HepG2 (cell line): ENCODE data around the gene PARS2. TPM values are rescaled to one million over a fixed set of nuclear protein-coding genes. Genes with fewer than 3 reads are reported as not detected.

Experiments used
- KLF13 ChIP-seq: sonication (generic); formaldehyde crosslinking; IDR thresholded peaks from 2 replicates; pipeline ENCODE4 v1.4.0; 2020; ENCODE audit warnings: mild to moderate bottlenecking, missing genetic modification reagents
- MBNL3 ChIP-seq: fragments of 250-450 bp; sonication (Bioruptor Pico); conservative IDR thresholded peaks from 2 replicates; pipeline ENCODE4 v1.8.0; 2022; ENCODE audit warnings: mild to moderate bottlenecking, inconsistent platforms
- NFRKB ChIP-seq: fragments of 450-650 bp; IDR thresholded peaks from 2 replicates; pipeline ENCODE4 v1.6.1; 2017
- NR2F6 ChIP-seq, 2 experiments: IDR thresholded peaks; 2 replicates each; pipeline ENCODE4 v1.6.1; 2016; ENCODE audit warnings: antibody characterized with exemption in 1 of 2, mild to moderate bottlenecking in 1 of 2
- RELA ChIP-seq: sonication (generic); formaldehyde crosslinking; IDR thresholded peaks from 2 replicates; pipeline ENCODE4 v1.4.0; 2020; ENCODE audit warnings: missing genetic modification reagents
- SP140L ChIP-seq: sonication (generic); formaldehyde crosslinking; IDR thresholded peaks from 2 replicates; pipeline ENCODE4 v1.4.0; 2020; ENCODE audit warnings: missing genetic modification reagents, borderline replicate concordance
- ZFP36L1 ChIP-seq: sonication (generic); formaldehyde crosslinking; IDR thresholded peaks from 2 replicates; pipeline ENCODE4 v1.8.0; 2022; ENCODE audit warnings: mild to moderate bottlenecking, missing genetic modification reagents, moderate library complexity
- ZFYVE20 ChIP-seq: sonication (generic); formaldehyde crosslinking; IDR thresholded peaks from 2 replicates; pipeline ENCODE4 v1.8.0; 2023; ENCODE audit warnings: low read depth, mild to moderate bottlenecking, moderate library complexity, missing genetic modification reagents, borderline replicate concordance
- ZNF101 ChIP-seq: sonication (generic); formaldehyde crosslinking; IDR thresholded peaks from 2 replicates; pipeline ENCODE4 v1.4.0; 2020; ENCODE audit warnings: mild to moderate bottlenecking, low read depth, missing genetic modification reagents, borderline replicate concordance
- ZNF383 ChIP-seq: sonication (generic); formaldehyde crosslinking; IDR thresholded peaks from 2 replicates; pipeline ENCODE4 v1.4.0; 2020; ENCODE audit warnings: missing genetic modification reagents, mild to moderate bottlenecking, borderline replicate concordance
- ZNF549 ChIP-seq: sonication (generic); formaldehyde crosslinking; IDR thresholded peaks from 2 replicates; pipeline ENCODE4 v1.5.0; 2020; ENCODE audit warnings: missing genetic modification reagents
- ZNF879 ChIP-seq: sonication (generic); formaldehyde crosslinking; IDR thresholded peaks from 2 replicates; pipeline ENCODE4 v1.8.1; 2023; ENCODE audit warnings: missing genetic modification reagents
- polyA plus RNA-seq, 8 experiments: library from polyadenylated mRNA; depleted of rRNA in 3 of 8; stranded (reverse) in 7 of 8; unstranded in 1 of 8; fragments of >200 nt; fragmentation: Illumina TruSeq in 4 of 8; extraction: Trizol in 4 of 8; gene quantifications; 2 replicates each; pipeline versions ENCODE4 v1.2.1 to v1.2.3, GENCODE V29; 2011 to 2016; ENCODE audit warnings: low read depth in 4 of 8, missing spikeins in 1 of 8, mixed read lengths in 1 of 8; ENCODE audit not compliant: insufficient read depth in 1 of 8
- total RNA-seq, 5 experiments: library from RNA; depleted of rRNA; stranded (reverse); fragments of >200 nt; fragmentation: Illumina TruSeq; extraction: Trizol; gene quantifications; 2 replicates each; pipeline ENCODE4 v1.2.3, GENCODE V29; 2016; ENCODE audit warnings: low read depth in 1 of 5
- TF ChIP-seq, protein P1 (sequence below): sonication (generic); formaldehyde crosslinking; IDR thresholded peaks from 2 replicates; pipeline ENCODE4 v1.9.0; 2021; ENCODE audit warnings: mild to moderate bottlenecking, missing genetic modification reagents
- TF ChIP-seq, protein P2 (sequence below): sonication (generic); formaldehyde crosslinking; IDR thresholded peaks from 2 replicates; pipeline ENCODE4 v1.9.0; 2021; ENCODE audit warnings: missing genetic modification reagents, borderline replicate concordance
- TF ChIP-seq, protein P3 (sequence below): sonication (generic); formaldehyde crosslinking; IDR thresholded peaks from 2 replicates; pipeline ENCODE4 v1.5.1; 2020; ENCODE audit warnings: mild to moderate bottlenecking, missing genetic modification reagents, moderate library complexity
- TF ChIP-seq, protein P4 (sequence below): sonication (generic); formaldehyde crosslinking; IDR thresholded peaks from 2 replicates; pipeline ENCODE4 v1.4.0; 2020; ENCODE audit warnings: missing genetic modification reagents
- TF ChIP-seq, protein P5 (sequence below): sonication (generic); formaldehyde crosslinking; conservative IDR thresholded peaks from 2 replicates; pipeline ENCODE4 v1.8.1; 2023; ENCODE audit warnings: missing genetic modification reagents

Gene PARS2
- total and polyA plus RNA-seq, 2 of the 13 experiments (the other 11 are each of a cell fraction or from before 2014, with no cell fraction given), result 2.4 to 4.6 TPM

DNA sequence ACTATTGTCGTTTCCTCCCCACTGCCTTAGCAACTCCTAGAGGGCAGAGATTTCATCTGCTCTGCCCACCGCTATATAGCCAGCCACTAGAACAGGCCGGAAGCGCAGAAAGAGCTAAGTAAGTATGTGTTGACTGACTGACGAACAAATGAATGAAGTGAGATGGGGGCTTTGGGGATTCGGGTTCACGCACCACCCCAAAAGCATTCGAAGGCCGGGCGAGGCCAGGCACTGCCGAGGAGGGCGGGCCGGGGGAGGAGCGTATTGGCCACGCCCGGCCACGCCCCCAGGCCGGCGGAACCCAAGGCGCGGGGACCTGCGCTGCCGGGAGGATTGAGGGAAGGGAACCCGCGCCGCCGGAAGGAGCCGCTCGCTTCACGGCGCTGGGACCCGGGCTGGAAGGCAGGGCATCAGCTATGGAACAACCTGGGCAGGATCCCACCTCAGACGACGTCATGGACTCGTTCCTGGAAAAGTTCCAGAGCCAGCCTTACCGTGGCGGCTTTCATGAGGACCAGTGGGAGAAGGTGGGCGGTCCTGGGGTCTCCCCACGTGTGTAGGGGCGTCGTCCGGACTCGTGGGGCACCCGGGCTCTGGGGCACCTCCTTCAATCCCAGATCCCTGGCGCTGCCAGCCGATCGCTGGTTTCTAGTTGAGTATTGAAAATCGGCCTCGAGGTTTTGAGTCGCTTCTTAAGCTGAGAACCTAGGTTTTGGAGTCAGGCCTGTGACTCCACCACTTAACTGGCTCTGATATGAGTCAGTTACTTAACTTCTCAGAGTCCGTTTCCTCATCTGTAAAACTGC, 48.6 kb downstream of the PARS2 start, which contains the start of gene TTC4 (continued):
- TF ChIP-seq, protein P1, sequence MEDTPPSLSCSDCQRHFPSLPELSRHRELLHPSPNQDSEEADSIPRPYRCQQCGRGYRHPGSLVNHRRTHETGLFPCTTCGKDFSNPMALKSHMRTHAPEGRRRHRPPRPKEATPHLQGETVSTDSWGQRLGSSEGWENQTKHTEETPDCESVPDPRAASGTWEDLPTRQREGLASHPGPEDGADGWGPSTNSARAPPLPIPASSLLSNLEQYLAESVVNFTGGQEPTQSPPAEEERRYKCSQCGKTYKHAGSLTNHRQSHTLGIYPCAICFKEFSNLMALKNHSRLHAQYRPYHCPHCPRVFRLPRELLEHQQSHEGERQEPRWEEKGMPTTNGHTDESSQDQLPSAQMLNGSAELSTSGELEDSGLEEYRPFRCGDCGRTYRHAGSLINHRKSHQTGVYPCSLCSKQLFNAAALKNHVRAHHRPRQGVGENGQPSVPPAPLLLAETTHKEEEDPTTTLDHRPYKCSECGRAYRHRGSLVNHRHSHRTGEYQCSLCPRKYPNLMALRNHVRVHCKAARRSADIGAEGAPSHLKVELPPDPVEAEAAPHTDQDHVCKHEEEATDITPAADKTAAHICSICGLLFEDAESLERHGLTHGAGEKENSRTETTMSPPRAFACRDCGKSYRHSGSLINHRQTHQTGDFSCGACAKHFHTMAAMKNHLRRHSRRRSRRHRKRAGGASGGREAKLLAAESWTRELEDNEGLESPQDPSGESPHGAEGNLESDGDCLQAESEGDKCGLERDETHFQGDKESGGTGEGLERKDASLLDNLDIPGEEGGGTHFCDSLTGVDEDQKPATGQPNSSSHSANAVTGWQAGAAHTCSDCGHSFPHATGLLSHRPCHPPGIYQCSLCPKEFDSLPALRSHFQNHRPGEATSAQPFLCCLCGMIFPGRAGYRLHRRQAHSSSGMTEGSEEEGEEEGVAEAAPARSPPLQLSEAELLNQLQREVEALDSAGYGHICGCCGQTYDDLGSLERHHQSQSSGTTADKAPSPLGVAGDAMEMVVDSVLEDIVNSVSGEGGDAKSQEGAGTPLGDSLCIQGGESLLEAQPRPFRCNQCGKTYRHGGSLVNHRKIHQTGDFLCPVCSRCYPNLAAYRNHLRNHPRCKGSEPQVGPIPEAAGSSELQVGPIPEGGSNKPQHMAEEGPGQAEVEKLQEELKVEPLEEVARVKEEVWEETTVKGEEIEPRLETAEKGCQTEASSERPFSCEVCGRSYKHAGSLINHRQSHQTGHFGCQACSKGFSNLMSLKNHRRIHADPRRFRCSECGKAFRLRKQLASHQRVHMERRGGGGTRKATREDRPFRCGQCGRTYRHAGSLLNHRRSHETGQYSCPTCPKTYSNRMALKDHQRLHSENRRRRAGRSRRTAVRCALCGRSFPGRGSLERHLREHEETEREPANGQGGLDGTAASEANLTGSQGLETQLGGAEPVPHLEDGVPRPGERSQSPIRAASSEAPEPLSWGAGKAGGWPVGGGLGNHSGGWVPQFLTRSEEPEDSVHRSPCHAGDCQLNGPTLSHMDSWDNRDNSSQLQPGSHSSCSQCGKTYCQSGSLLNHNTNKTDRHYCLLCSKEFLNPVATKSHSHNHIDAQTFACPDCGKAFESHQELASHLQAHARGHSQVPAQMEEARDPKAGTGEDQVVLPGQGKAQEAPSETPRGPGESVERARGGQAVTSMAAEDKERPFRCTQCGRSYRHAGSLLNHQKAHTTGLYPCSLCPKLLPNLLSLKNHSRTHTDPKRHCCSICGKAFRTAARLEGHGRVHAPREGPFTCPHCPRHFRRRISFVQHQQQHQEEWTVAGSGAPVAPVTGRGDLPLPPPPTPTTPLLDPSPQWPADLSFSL (CRISPR knock-in tag), result no peak
- TF ChIP-seq ZNF383 (CRISPR knock-in tag) (0 out of 2 replicates have a peak, but pooled peaks have one; percentile 22), ZNF101 (CRISPR knock-in tag) (no peak), KLF13 (peak; percentile 40; the same call in 1 of the 2 replicates), RELA (0 out of 2 replicates have a peak, but pooled peaks have one; percentile 26), ZNF879 (CRISPR knock-in tag) (no peak), NFRKB (no peak), SP140L (CRISPR knock-in tag) (no peak), ZFP36L1 (CRISPR knock-in tag) (no peak), ZFYVE20 (CRISPR knock-in tag) (0 out of 2 replicates have a peak, but pooled peaks have one; percentile 37), ZNF549 (CRISPR knock-in tag) (no peak), NR2F6 (IDR thresholded peaks at IDR 0.05) (no peak), NR2F6 (CRISPR knock-in tag; IDR thresholded peaks at IDR 0.05) (peak; percentile 67; the same call in 1 of the 2 replicates), MBNL3 (CRISPR knock-in tag) (no peak)
- TF ChIP-seq, protein P2, sequence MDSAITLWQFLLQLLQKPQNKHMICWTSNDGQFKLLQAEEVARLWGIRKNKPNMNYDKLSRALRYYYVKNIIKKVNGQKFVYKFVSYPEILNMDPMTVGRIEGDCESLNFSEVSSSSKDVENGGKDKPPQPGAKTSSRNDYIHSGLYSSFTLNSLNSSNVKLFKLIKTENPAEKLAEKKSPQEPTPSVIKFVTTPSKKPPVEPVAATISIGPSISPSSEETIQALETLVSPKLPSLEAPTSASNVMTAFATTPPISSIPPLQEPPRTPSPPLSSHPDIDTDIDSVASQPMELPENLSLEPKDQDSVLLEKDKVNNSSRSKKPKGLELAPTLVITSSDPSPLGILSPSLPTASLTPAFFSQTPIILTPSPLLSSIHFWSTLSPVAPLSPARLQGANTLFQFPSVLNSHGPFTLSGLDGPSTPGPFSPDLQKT (CRISPR knock-in tag), result peak; percentile 64; the same call in 1 of the 2 replicates
- TF ChIP-seq, protein P3, sequence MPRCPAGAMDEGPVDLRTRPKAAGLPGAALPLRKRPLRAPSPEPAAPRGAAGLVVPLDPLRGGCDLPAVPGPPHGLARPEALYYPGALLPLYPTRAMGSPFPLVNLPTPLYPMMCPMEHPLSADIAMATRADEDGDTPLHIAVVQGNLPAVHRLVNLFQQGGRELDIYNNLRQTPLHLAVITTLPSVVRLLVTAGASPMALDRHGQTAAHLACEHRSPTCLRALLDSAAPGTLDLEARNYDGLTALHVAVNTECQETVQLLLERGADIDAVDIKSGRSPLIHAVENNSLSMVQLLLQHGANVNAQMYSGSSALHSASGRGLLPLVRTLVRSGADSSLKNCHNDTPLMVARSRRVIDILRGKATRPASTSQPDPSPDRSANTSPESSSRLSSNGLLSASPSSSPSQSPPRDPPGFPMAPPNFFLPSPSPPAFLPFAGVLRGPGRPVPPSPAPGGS (CRISPR knock-in tag), result peak; percentile 80
- TF ChIP-seq, protein P4, sequence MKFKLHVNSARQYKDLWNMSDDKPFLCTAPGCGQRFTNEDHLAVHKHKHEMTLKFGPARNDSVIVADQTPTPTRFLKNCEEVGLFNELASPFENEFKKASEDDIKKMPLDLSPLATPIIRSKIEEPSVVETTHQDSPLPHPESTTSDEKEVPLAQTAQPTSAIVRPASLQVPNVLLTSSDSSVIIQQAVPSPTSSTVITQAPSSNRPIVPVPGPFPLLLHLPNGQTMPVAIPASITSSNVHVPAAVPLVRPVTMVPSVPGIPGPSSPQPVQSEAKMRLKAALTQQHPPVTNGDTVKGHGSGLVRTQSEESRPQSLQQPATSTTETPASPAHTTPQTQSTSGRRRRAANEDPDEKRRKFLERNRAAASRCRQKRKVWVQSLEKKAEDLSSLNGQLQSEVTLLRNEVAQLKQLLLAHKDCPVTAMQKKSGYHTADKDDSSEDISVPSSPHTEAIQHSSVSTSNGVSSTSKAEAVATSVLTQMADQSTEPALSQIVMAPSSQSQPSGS (CRISPR knock-in tag), result peak; percentile 86
- TF ChIP-seq, protein P5, sequence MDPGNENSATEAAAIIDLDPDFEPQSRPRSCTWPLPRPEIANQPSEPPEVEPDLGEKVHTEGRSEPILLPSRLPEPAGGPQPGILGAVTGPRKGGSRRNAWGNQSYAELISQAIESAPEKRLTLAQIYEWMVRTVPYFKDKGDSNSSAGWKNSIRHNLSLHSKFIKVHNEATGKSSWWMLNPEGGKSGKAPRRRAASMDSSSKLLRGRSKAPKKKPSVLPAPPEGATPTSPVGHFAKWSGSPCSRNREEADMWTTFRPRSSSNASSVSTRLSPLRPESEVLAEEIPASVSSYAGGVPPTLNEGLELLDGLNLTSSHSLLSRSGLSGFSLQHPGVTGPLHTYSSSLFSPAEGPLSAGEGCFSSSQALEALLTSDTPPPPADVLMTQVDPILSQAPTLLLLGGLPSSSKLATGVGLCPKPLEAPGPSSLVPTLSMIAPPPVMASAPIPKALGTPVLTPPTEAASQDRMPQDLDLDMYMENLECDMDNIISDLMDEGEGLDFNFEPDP, result no peak
